ENCODE data around the gene RPE65. TPM values are rescaled to one million over a fixed set of nuclear protein-coding genes. Genes with fewer than 3 reads are reported as not detected.
A peak's percentile ranks its signal among the peaks of the same experiment; 100 is the strongest.

The RPE65 gene
- total and polyA plus RNA-seq, 2 donors (not counting 3 experiments of a cell fraction or from before 2014, with no cell fraction given), result not detected

GRCh38 chr1:68496680-68497357 lies 47.1 kb upstream of the RPE65 start, which contains the start of gene DEPDC1:
DEPDC1 (minus strand) TSS chr1:68497082; CDS start chr1:68496999, 83 bp downstream.
- H3K9me3 ChIP-seq (replicated peaks; ENCODE audit: control insufficient read depth, insufficient read depth, low read length), result no peaks in the 10 kb centered on the region
- dilution Hi-C loops (cut with MboI; ENCODE audit: extremely low pct_ligation_motif_present, low sequenced_read_pairs), result no loop called here
- H3K79me2 ChIP-seq (ENCODE audit: control insufficient read depth, insufficient read depth, low read length), result peaks cover 32% of the 10 kb centered on the region
- H3K4me3 ChIP-seq (replicated peaks in 1 of 3; ENCODE audit: insufficient read depth in 1 of 3, low read depth in 1 of 3, low read length in 3 of 3), result peak within 1 kb of the TSS; percentile 60 to 100 (median 99)
- peak; percentile 10 for TF ChIP-seq POLR2A (IDR thresholded peaks at IDR 0.05; ENCODE audit: low read depth, low read length)
- TF ChIP-seq EZH2 (IDR thresholded peaks at IDR 0.05; ENCODE audit: borderline replicate concordance, low read depth, low read length, severe bottlenecking), result no peak
- TF ChIP-seq JUN (IDR thresholded peaks at IDR 0.05; ENCODE audit: borderline replicate concordance, insufficient read depth, insufficient read length, low read depth), result no peak
- TF ChIP-seq MAX (IDR thresholded peaks at IDR 0.05; ENCODE audit: insufficient read depth, insufficient read length), result peak; percentile 90
- peak; percentile 72 for TF ChIP-seq POLR2AphosphoS5 (IDR thresholded peaks at IDR 0.05; ENCODE audit: insufficient read depth, low read depth, low read length)
- DNase-seq (ENCODE audit: low read depth, low spot score) (peak; percentile 95), FAIRE-seq (peak; percentile 85)
- peak within 1 kb of the TSS; percentile 99 for H3K4me2 ChIP-seq (ENCODE audit: insufficient read depth, low read length)
- H3K4me1 ChIP-seq (ENCODE audit: control insufficient read depth, extremely low read depth, insufficient read depth, low read length), result peaks cover 22% of the 10 kb centered on the region
- H3K36me3 ChIP-seq (ENCODE audit: control insufficient read depth in 2 of 2, extremely low read depth in 1 of 2, insufficient read depth in 2 of 2, low read length in 2 of 2), result peaks cover 0 to 5% of the 10 kb centered on the region in 2 experiments
- no peaks in the 10 kb centered on the region for H3K27me3 ChIP-seq (ENCODE audit: control insufficient read depth in 2 of 2, insufficient read depth in 2 of 2, low read length in 2 of 2)
- H2AFZ ChIP-seq (ENCODE audit: low read depth, low read length), result peak within 1 kb of the TSS; percentile 100
- ChIA-PET CTCF (interaction anchor here (0.7 to 1.6 kb wide), 13 partner anchors 9 to 1241 kb away, joined by 3 to 7 read pairs (median 3); no protein-coding TSS in a partner anchor), POLR2A (no interaction called here)
- H3K9ac ChIP-seq (replicated peaks; ENCODE audit: extremely low read depth, insufficient read depth, low read length), result peak within 1 kb of the TSS; percentile 97
- peak within 1 kb of the TSS; percentile 87 for H3K27ac ChIP-seq (ENCODE audit: insufficient read depth, low read depth, low read length)
- no peaks in the 10 kb centered on the region for H3K9me1 ChIP-seq (replicated peaks; ENCODE audit: control insufficient read depth, extremely low read depth, insufficient read depth, low read length)
- no peaks in the 10 kb centered on the region for H4K20me1 ChIP-seq (replicated peaks; ENCODE audit: control insufficient read depth, extremely low read depth, insufficient read depth, low read length)
- intact Hi-C loops (cut with micrococcal nuclease), result loop anchor here (1.0 to 10.0 kb wide), 7 partner anchors 20 to 1858 kb away; partner anchors contain the start of genes ANKRD13C, LRRC7 and WLS
- TSS peak; percentile 66 for BruUV-seq (replicated peaks)
